HEK293 (cell line): Measurements from ENCODE around the gene SMIM12.

Experiments used
- HOXA7 ChIP-seq: sonication (generic); formaldehyde crosslinking; IDR thresholded peaks from 2 replicates; pipeline ENCODE4 v1.8.1; 2022; ENCODE audit warnings: missing genetic modification reagents, borderline replicate concordance
- KLF10 ChIP-seq: fragments of 450-650 bp; IDR thresholded peaks from 2 replicates; pipeline ENCODE4 v1.5.1; 2018; ENCODE audit warnings: missing biosample characterization, mild to moderate bottlenecking, missing genetic modification characterization
- MZF1 ChIP-seq: fragments of 450-650 bp; formaldehyde crosslinking; IDR thresholded peaks from 2 replicates; pipeline ENCODE4 v1.5.1; 2017; ENCODE audit warnings: missing biosample characterization, missing genetic modification characterization, borderline replicate concordance
- PATZ1 ChIP-seq: fragments of 450-650 bp; formaldehyde crosslinking; IDR thresholded peaks from 2 replicates; pipeline ENCODE4 v1.5.1; 2016; ENCODE audit warnings: missing biosample characterization, missing genetic modification characterization
- PBX3 ChIP-seq: sonication (generic); formaldehyde crosslinking; IDR thresholded peaks from 2 replicates; pipeline ENCODE4 v1.8.1; 2022; ENCODE audit warnings: mild to moderate bottlenecking, moderate library complexity, missing genetic modification reagents
- SP7 ChIP-seq: fragments of 450-650 bp; formaldehyde crosslinking; IDR thresholded peaks from 2 replicates; pipeline ENCODE4 v1.5.1; 2016; ENCODE audit warnings: missing biosample characterization, missing genetic modification characterization
- ZBTB11 ChIP-seq: fragments of 450-650 bp; formaldehyde crosslinking; conservative IDR thresholded peaks from 2 replicates; pipeline ENCODE4 v1.5.1; 2016; ENCODE audit warnings: low read depth, missing biosample characterization, missing genetic modification characterization
- ZBTB26 ChIP-seq: fragments of 450-650 bp; formaldehyde crosslinking; optimal IDR thresholded peaks from 2 replicates; pipeline ENCODE3; 2016; ENCODE audit warnings: missing biosample characterization, mild to moderate bottlenecking, missing genetic modification characterization
- ZFP37 ChIP-seq: fragments of 450-650 bp; formaldehyde crosslinking; IDR thresholded peaks from 2 replicates; pipeline ENCODE4 v1.5.1; 2016; ENCODE audit warnings: missing biosample characterization, missing genetic modification characterization
- ZFP69B ChIP-seq: fragments of 450-650 bp; formaldehyde crosslinking; IDR thresholded peaks from 2 replicates; pipeline ENCODE4 v1.5.1; 2016; ENCODE audit warnings: missing biosample characterization, missing genetic modification characterization
- ZNF16 ChIP-seq: fragments of 450-650 bp; formaldehyde crosslinking; IDR thresholded peaks from 2 replicates; pipeline ENCODE4 v1.5.1; 2016; ENCODE audit warnings: low read depth, missing biosample characterization, missing genetic modification characterization
- ZNF302 ChIP-seq: fragments of 450-650 bp; formaldehyde crosslinking; IDR thresholded peaks from 2 replicates; pipeline ENCODE4 v1.5.1; 2016; ENCODE audit warnings: missing biosample characterization, missing genetic modification characterization, low read depth
- ZNF391 ChIP-seq: fragments of 450-650 bp; formaldehyde crosslinking; IDR thresholded peaks from 2 replicates; pipeline ENCODE4 v1.5.1; 2016; ENCODE audit warnings: low read depth, missing biosample characterization, missing genetic modification characterization, borderline replicate concordance
- ZNF394 ChIP-seq: fragments of 450-650 bp; formaldehyde crosslinking; IDR thresholded peaks from 2 replicates; pipeline ENCODE4 v1.5.1; 2016; ENCODE audit warnings: missing biosample characterization, missing genetic modification characterization, mild to moderate bottlenecking, moderate library complexity, borderline replicate concordance
- ZNF473 ChIP-seq: fragments of 450-650 bp; formaldehyde crosslinking; IDR thresholded peaks from 2 replicates; pipeline ENCODE4 v1.5.1; 2017; ENCODE audit warnings: missing biosample characterization, missing genetic modification characterization
- ZNF501 ChIP-seq: fragments of 450-650 bp; formaldehyde crosslinking; IDR thresholded peaks from 2 replicates; pipeline ENCODE4 v1.5.1; 2016; ENCODE audit warnings: missing biosample characterization, missing genetic modification characterization
- ZNF521 ChIP-seq: fragments of 450-650 bp; formaldehyde crosslinking; IDR thresholded peaks from 2 replicates; pipeline ENCODE4 v1.5.1; 2017; ENCODE audit warnings: missing biosample characterization, mild to moderate bottlenecking, missing genetic modification characterization
- ZNF600 ChIP-seq: fragments of 450-650 bp; formaldehyde crosslinking; IDR thresholded peaks from 2 replicates; pipeline ENCODE4 v1.5.1; 2016; ENCODE audit warnings: missing biosample characterization, missing genetic modification characterization
- ZNF658 ChIP-seq: fragments of 450-650 bp; formaldehyde crosslinking; IDR thresholded peaks from 2 replicates; pipeline ENCODE4; 2016; ENCODE audit warnings: missing biosample characterization, missing genetic modification characterization
- ZNF660 ChIP-seq: fragments of 450-650 bp; IDR thresholded peaks from 2 replicates; pipeline ENCODE4 v1.5.1; 2018; ENCODE audit warnings: missing biosample characterization, mild to moderate bottlenecking, missing genetic modification characterization
- ZNF664 ChIP-seq: fragments of 450-650 bp; formaldehyde crosslinking; IDR thresholded peaks from 2 replicates; pipeline ENCODE4 v1.5.1; 2016; ENCODE audit warnings: missing biosample characterization, missing genetic modification characterization
- ZNF670 ChIP-seq: fragments of 450-650 bp; formaldehyde crosslinking; IDR thresholded peaks from 2 replicates; pipeline ENCODE4 v1.5.1; 2016; ENCODE audit warnings: missing biosample characterization, missing genetic modification characterization, low read depth
- ZNF701 ChIP-seq: fragments of 450-650 bp; formaldehyde crosslinking; IDR thresholded peaks from 2 replicates; pipeline ENCODE4 v1.5.1; 2016; ENCODE audit warnings: missing biosample characterization, missing genetic modification characterization
- ZNF843 ChIP-seq: fragments of 450-650 bp; formaldehyde crosslinking; IDR thresholded peaks from 2 replicates; pipeline ENCODE4 v1.5.1; 2016; ENCODE audit warnings: missing biosample characterization, missing genetic modification characterization
- ZXDB ChIP-seq: fragments of 450-650 bp; formaldehyde crosslinking; IDR thresholded peaks from 2 replicates; pipeline ENCODE4 v1.5.1; 2016; ENCODE audit warnings: missing biosample characterization, missing genetic modification characterization
- TF ChIP-seq, protein P1 (sequence below): fragments of 450-650 bp; formaldehyde crosslinking; IDR thresholded peaks from 2 replicates; pipeline ENCODE4 v1.5.1; 2016; ENCODE audit warnings: missing biosample characterization, missing genetic modification characterization, borderline replicate concordance
- TF ChIP-seq, protein P2 (sequence below): fragments of 450-650 bp; formaldehyde crosslinking; IDR thresholded peaks from 2 replicates; pipeline ENCODE4 v1.5.0; 2017; ENCODE audit warnings: missing biosample characterization, missing genetic modification characterization, borderline replicate concordance

SMIM12 gene

DNA sequence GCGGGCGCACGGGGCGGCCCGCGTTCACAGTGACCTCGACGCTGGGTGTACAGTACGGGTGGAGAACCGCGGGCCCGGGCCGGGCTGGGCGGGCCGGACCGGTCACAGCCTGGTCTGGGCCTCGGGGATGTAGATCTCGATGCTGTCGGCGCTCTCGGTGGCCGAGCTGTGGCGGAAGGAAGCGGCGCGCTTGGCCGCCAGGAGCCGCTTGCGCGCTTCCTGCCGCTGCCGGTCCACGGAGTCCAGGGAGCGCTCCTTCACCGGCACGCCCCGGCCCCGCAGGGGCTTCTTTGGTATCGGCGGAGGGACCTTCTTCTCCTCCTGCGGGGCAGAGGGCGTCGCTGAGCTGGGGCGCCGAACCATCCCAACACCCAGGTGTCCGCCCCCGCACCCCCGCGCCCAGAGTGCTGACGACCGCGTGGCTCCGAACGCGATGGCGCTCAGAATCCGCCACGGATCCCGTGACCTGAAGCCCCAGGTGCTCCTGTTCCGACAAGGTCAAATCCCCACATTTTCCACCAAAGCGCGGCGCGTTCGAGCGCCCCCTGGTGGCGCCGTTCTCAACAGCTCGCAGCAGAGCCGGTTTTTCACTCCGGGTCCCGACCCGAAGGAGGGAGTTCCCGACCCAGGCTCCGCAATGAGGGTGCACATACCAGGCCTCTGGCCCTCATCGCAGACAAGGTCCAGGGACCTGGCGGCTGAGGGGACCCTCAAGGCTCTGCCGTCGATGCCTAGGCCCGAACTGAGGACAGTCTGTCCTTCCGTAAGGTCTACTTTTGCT, 6.6 kb upstream of the SMIM12 start (continued):
- TF ChIP-seq, protein P1, sequence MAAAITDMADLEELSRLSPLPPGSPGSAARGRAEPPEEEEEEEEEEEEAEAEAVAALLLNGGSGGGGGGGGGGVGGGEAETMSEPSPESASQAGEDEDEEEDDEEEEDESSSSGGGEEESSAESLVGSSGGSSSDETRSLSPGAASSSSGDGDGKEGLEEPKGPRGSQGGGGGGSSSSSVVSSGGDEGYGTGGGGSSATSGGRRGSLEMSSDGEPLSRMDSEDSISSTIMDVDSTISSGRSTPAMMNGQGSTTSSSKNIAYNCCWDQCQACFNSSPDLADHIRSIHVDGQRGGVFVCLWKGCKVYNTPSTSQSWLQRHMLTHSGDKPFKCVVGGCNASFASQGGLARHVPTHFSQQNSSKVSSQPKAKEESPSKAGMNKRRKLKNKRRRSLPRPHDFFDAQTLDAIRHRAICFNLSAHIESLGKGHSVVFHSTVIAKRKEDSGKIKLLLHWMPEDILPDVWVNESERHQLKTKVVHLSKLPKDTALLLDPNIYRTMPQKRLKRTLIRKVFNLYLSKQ, result no peak
- TF ChIP-seq, protein P2, sequence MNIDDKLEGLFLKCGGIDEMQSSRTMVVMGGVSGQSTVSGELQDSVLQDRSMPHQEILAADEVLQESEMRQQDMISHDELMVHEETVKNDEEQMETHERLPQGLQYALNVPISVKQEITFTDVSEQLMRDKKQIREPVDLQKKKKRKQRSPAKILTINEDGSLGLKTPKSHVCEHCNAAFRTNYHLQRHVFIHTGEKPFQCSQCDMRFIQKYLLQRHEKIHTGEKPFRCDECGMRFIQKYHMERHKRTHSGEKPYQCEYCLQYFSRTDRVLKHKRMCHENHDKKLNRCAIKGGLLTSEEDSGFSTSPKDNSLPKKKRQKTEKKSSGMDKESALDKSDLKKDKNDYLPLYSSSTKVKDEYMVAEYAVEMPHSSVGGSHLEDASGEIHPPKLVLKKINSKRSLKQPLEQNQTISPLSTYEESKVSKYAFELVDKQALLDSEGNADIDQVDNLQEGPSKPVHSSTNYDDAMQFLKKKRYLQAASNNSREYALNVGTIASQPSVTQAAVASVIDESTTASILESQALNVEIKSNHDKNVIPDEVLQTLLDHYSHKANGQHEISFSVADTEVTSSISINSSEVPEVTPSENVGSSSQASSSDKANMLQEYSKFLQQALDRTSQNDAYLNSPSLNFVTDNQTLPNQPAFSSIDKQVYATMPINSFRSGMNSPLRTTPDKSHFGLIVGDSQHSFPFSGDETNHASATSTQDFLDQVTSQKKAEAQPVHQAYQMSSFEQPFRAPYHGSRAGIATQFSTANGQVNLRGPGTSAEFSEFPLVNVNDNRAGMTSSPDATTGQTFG (tag by site-specific recombination), result no peak
- TF ChIP-seq ZFP69B (tag by site-specific recombination) (no peak), PBX3 (CRISPR knock-in tag) (no peak), HOXA7 (CRISPR knock-in tag) (no peak), ZNF521 (tag by site-specific recombination) (no peak), ZNF473 (tag by site-specific recombination) (no peak), KLF10 (tag by site-specific recombination) (no peak), ZNF394 (tag by site-specific recombination) (peak; percentile 76; the same call in 1 of the 2 replicates), ZNF391 (tag by site-specific recombination) (no peak), ZNF843 (tag by site-specific recombination) (peak; percentile 58; the same call in 1 of the 2 replicates), SP7 (tag by site-specific recombination) (peak; percentile 54), ZNF660 (tag by site-specific recombination) (peak; percentile 74), ZNF16 (no peak), ZNF501 (tag by site-specific recombination) (peak; percentile 82; the same call in 1 of the 2 replicates), ZNF701 (tag by site-specific recombination) (peak; percentile 74; the same call in 1 of the 2 replicates), ZNF670 (tag by site-specific recombination) (no peak), MZF1 (tag by site-specific recombination) (peak; percentile 94), ZBTB11 (tag by site-specific recombination) (peak; percentile 44; the same call in 1 of the 2 replicates), ZNF664 (tag by site-specific recombination) (no peak), PATZ1 (tag by site-specific recombination) (peak; percentile 18; the same call in 1 of the 2 replicates), ZNF600 (peak; percentile 74; the same call in 1 of the 2 replicates), ZFP37 (tag by site-specific recombination) (0 out of 2 replicates have a peak, but pooled peaks have one; percentile 58), ZNF658 (no peak), ZBTB26 (tag by site-specific recombination) (peak; percentile 36), ZXDB (tag by site-specific recombination) (peak; percentile 64; the same call in 1 of the 2 replicates), ZNF302 (tag by site-specific recombination) (no peak)
